ENCODE measurements around the gene CCDC17.
"Not testable (repeated sequence)": the region's sequence is repeated elsewhere in the genome, so short reads cannot be mapped to it uniquely, and the experiment has no call there.

CCDC17 gene

DNA sequence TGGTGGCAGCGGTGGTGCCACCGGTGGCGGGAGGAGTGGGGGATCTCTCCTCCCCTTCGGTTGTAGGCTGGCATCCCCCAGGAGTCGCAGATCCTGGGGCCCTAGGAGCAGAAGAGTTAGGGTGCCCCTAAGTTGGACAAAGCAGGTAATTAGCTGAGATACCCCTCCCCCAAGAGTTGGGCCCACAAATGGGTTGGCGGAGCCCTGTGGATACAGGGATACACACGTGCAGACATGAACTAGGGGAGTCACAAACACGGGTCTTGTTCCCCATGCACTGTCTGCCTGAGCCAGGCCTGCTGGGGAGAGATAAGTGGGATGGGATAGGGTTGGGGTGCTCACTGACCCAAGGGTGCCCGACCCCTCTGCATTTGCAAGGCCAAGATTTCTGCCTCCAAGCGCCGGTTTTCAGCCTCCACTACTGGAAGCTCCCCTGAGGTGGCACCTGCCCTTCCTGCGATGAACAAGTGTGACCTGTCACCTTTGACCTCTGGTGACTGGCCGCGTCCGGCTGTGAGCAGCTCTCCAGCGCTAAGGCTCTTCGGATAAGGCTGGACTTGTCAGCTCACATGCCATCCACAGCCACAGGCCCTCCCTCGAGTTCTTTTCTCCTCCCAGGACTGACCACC, 1.8 kb downstream of the CCDC17 start:
- DNase-seq (ENCODE audit: low read depth): no peak

GRCh38 chr1:45621501-45621836, 2.4 kb downstream of the CCDC17 start:
- DNase-seq (ENCODE audit: low read depth): no peak

GRCh38 chr1:45620588-45621500, 3.0 kb downstream of the CCDC17 start:
- no peak for DNase-seq (ENCODE audit: low read depth)

- DNase-seq (ENCODE audit: low read depth): no peak
Observed at GRCh38 chr1:45619149-45619921, 4.5 kb downstream of the CCDC17 start.

- no peak for DNase-seq (ENCODE audit: low read depth)
Observed at GRCh38 chr1:45617618-45618017, 6.2 kb downstream of the CCDC17 start.

- no peak for DNase-seq (ENCODE audit: low read depth)
Observed at GRCh38 chr1:45615885-45616284, 8.0 kb downstream of the CCDC17 start.

DNA sequence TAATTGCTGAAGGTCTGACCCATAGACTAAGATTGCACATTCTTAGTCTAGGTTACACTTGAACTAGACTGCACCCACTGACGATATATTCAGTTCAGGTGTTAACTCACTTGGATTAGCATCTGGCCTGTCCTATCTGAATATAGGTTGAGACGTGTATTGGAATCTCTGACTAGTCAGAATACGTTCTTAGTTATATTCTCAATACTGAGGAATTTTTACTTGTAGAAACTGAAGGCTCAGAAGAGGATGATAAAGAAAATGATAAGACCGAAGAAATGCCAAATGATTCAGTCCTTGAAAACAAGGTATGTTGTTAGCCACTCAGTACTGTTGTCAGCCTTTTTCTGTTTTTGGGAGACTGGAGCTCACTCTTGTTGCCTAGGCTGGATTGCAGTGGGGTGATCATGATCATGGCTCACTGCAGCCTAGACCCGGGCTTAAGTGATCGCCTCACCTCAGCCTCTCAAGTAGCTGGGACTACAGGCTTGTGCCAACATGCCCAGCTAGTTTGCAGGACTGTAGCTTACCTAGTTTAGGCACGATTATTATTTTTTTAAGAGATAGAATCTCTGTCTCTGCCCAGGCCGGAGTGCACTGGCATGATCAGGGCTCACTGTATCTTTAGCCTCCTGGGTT, 10.8 kb downstream of the CCDC17 start:
- DNase-seq (ENCODE audit: low read depth): no peak

GRCh38 chr1:45610589-45611226, 13.1 kb downstream of the CCDC17 start:
- no peak for DNase-seq (ENCODE audit: low read depth)

- DNase-seq (ENCODE audit: low read depth): no peak
Observed at GRCh38 chr1:45608175-45609156, 15.4 kb downstream of the CCDC17 start.

GRCh38 chr1:45607404-45608074, 16.3 kb downstream of the CCDC17 start:
- DNase-seq (ENCODE audit: low read depth): no peak

DNA sequence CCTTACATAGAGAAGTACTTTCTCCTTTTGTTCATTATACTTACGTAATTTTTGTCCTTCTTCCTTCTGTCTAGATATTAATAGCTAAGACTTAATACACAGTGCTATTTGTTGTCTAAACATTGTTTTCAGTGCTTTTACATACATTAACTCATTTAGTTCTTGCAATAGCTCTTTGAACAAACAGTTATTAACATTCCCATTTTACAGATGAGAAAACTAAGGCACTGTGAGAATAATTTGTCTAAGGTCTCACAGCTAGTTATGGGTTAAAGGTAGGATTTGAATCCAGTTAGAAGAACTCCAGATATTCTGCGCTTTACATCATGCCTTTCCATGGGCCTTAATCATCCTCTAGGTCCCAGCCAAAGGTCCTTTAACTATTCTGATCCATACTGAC, 19.6 kb downstream of the CCDC17 start:
- DNase-seq (ENCODE audit: low read depth): no peak

DNA sequence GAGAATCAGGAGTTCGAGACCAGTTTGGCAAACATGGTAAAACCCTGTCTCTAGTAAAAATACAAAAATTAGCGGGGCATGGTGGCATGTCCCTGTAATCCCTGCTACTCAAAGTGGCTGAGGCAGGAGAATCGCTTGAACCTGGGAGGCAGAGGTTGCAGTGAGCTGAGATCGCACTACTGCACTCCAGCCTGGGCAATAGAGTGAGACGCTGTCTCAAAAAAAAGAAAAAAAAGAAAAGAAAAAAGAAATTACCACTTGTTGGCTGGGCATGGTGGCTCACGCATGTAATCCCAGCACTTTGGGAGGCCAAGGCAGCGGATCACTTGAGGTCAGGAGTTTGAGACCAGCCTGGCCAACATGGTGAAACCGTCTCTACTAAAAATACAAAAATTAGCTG, 27.1 kb downstream of the CCDC17 start:
- not testable (repeated sequence) for DNase-seq (ENCODE audit: low read depth)

DNA sequence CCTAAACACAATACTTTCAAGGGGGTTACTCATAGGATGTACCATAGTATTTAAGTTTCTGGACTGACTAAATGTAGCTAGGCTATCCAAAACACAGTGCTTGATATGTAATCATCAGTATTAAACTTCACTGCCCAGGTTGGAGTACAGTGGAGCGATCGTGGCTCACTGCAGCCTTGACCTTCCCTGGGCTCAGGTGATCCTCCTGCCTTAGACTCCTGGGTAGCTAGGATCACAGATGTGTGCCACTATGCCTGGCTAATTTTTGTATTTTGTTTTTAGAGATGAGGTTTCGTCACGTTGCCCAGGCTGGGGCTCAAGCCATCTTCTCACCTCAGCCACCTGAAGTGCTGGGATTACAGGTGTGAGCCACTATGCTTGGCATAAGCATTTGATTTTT, 29.4 kb downstream of the CCDC17 start:
- DNase-seq (ENCODE audit: low read depth): no peak

- DNase-seq (ENCODE audit: low read depth): no peak
Observed at GRCh38 chr1:45589861-45590260, 34.0 kb downstream of the CCDC17 start.

- no peak for DNase-seq (ENCODE audit: low read depth)
Observed at GRCh38 chr1:45586769-45587168, 37.1 kb downstream of the CCDC17 start.

- DNase-seq (ENCODE audit: low read depth): no peak
Observed at GRCh38 chr1:45585496-45586075, 38.3 kb downstream of the CCDC17 start.

DNA sequence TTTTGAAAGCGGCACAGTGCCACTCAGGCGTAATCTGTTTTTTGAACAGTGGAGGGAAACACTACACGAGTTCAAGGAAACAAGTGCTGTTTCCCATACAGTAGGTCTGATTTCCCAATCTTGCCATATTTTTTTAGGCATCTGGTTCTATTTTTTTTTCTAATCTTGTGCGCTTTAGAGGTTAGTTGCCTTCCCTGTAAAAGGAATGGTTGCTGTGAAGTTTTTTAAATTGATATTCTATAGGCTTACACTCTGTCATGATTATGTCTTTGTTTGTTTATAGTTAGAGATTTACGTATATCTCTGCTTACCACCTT, 38.8 kb downstream of the CCDC17 start:
- DNase-seq (ENCODE audit: low read depth): no peak

DNA sequence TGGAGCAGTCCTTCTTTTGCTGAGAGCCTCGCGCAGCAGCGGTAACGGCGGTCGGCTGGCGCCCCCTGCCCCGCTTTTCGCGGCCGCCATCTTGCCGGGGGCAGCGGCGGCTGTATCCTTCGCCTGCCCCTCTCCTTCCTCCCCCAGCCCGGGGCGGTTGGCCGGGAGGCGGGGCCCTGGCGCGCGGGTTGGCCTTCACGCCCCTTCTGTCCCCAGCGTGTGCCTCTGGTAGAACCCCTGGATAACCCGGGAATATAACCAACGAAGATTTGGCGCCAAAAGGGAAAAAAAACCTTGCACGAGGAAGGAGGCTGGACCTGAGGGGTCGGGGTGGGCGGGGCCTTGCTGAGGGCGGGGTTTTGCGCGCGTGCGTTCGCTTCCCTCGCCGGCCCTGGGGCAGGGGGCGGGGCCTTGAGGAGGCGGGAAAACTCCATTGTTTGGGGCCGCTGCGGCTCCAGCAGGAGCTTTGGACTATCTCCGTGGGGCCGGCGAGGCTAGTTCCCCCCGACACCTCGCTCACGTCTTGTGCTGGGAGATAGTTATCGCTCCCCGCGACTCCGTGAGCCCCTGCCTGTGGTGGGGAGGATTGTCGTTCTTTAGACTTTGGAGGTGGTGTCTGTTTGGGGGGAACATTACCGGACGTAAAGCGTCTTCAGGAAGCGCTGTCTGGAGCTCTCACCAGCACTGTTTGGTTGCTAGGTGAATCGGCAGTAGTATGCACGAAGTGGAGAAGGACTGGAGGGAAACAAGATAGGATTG, 39.3 kb downstream of the CCDC17 start:
- peak; percentile 84 for DNase-seq (ENCODE audit: low read depth)
